SK-N-SH treated with all-trans-retinoic acid at 6 μM for 48 hours (cell line): ENCODE measurements around the gene ANKFN1.

Experiments used
- CSDC2 ChIP-seq: fragments of 250-450 bp; sonication (Bioruptor Pico); IDR thresholded peaks from 2 replicates; pipeline ENCODE4 v1.5.0; 2020; ENCODE audit warnings: mild to moderate bottlenecking, moderate library complexity
- ISL1 ChIP-seq: fragments of 250-450 bp; sonication (Bioruptor Pico); IDR thresholded peaks from 2 replicates; pipeline ENCODE4 v2.1.2; 2022; ENCODE audit warnings: mild to moderate bottlenecking, moderate library complexity
- RARB ChIP-seq: fragments of 250-450 bp; sonication (Bioruptor Pico); IDR thresholded peaks from 2 replicates; pipeline ENCODE4 v1.8.0; 2021; ENCODE audit warnings: mild to moderate bottlenecking, moderate library complexity
- TCF4 ChIP-seq: fragments of 250-450 bp; sonication (Bioruptor Pico); IDR thresholded peaks from 2 replicates; pipeline ENCODE4 v1.8.0; 2021; ENCODE audit warnings: mild to moderate bottlenecking, moderate library complexity, borderline replicate concordance
- TOX ChIP-seq: fragments of 250-450 bp; sonication (Bioruptor Pico); IDR thresholded peaks from 2 replicates; pipeline ENCODE4 v1.8.0; 2021; ENCODE audit warnings: mild to moderate bottlenecking, moderate library complexity, borderline replicate concordance
- ZFP30 ChIP-seq: fragments of 450-650 bp; formaldehyde crosslinking; IDR thresholded peaks from 2 replicates; pipeline ENCODE4 v1.5.0; 2022; ENCODE audit warnings: mild to moderate bottlenecking, moderate library complexity
- ZNF70 ChIP-seq: fragments of 450-650 bp; formaldehyde crosslinking; IDR thresholded peaks from 2 replicates; pipeline ENCODE4 v1.5.0; 2020; ENCODE audit warnings: mild to moderate bottlenecking, moderate library complexity
- TF ChIP-seq, protein P1 (sequence below): fragments of 250-450 bp; sonication (Bioruptor Pico); IDR thresholded peaks from 2 replicates; pipeline ENCODE4 v1.5.0; 2020; ENCODE audit warnings: mild to moderate bottlenecking, moderate library complexity
- TF ChIP-seq, protein P2 (sequence below): fragments of 250-450 bp; sonication (Bioruptor Pico); IDR thresholded peaks from 2 replicates; pipeline ENCODE4 v1.8.0; 2020; ENCODE audit warnings: mild to moderate bottlenecking, moderate library complexity, borderline replicate concordance
- TF ChIP-seq, protein P3 (sequence below): fragments of 250-450 bp; sonication (Bioruptor Pico); IDR thresholded peaks from 2 replicates; pipeline ENCODE4 v1.8.0; 2021; ENCODE audit warnings: low read depth, mild to moderate bottlenecking, moderate library complexity, borderline replicate concordance
- TF ChIP-seq, protein P4 (sequence below): fragments of 250-450 bp; sonication (Bioruptor Pico); IDR thresholded peaks from 2 replicates; pipeline ENCODE4 v1.5.1; 2020; ENCODE audit warnings: low read depth, mild to moderate bottlenecking, moderate library complexity

DNA sequence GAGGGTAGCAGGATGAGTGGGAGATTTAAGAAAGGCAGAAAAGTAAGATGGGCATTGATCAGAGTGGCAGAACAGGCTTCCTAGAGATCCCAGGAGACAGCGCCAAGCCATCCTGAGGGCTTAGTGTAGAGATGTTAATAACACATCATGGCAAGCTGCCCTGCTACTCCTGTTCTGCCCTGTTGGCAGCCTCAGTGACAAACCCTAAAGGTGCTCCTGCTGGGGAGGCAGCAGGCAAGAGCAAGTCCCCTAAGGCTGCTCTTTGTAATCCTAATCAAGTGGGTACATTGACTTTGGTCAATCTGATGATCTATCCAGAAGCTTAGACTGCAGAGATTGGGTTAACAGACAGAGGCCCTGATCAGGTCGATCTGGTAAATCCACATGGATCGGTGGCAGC is 16.3 kb downstream of the ANKFN1 start:
- TF ChIP-seq RARB (CRISPR knock-in tag) = no peak
- TF ChIP-seq, protein P1, sequence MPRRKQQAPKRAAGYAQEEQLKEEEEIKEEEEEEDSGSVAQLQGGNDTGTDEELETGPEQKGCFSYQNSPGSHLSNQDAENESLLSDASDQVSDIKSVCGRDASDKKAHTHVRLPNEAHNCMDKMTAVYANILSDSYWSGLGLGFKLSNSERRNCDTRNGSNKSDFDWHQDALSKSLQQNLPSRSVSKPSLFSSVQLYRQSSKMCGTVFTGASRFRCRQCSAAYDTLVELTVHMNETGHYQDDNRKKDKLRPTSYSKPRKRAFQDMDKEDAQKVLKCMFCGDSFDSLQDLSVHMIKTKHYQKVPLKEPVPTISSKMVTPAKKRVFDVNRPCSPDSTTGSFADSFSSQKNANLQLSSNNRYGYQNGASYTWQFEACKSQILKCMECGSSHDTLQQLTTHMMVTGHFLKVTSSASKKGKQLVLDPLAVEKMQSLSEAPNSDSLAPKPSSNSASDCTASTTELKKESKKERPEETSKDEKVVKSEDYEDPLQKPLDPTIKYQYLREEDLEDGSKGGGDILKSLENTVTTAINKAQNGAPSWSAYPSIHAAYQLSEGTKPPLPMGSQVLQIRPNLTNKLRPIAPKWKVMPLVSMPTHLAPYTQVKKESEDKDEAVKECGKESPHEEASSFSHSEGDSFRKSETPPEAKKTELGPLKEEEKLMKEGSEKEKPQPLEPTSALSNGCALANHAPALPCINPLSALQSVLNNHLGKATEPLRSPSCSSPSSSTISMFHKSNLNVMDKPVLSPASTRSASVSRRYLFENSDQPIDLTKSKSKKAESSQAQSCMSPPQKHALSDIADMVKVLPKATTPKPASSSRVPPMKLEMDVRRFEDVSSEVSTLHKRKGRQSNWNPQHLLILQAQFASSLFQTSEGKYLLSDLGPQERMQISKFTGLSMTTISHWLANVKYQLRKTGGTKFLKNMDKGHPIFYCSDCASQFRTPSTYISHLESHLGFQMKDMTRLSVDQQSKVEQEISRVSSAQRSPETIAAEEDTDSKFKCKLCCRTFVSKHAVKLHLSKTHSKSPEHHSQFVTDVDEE (CRISPR knock-in tag) = no peak
- no peak for TF ChIP-seq CSDC2 (CRISPR knock-in tag)
- TF ChIP-seq ZNF70 (CRISPR knock-in tag) = no peak
- TF ChIP-seq ISL1 (CRISPR knock-in tag) = no peak
- TF ChIP-seq TCF4 (CRISPR knock-in tag) = no peak
- no peak for TF ChIP-seq TOX
- TF ChIP-seq, protein P2, sequence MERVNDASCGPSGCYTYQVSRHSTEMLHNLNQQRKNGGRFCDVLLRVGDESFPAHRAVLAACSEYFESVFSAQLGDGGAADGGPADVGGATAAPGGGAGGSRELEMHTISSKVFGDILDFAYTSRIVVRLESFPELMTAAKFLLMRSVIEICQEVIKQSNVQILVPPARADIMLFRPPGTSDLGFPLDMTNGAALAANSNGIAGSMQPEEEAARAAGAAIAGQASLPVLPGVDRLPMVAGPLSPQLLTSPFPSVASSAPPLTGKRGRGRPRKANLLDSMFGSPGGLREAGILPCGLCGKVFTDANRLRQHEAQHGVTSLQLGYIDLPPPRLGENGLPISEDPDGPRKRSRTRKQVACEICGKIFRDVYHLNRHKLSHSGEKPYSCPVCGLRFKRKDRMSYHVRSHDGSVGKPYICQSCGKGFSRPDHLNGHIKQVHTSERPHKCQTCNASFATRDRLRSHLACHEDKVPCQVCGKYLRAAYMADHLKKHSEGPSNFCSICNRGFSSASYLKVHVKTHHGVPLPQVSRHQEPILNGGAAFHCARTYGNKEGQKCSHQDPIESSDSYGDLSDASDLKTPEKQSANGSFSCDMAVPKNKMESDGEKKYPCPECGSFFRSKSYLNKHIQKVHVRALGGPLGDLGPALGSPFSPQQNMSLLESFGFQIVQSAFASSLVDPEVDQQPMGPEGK = no peak
- TF ChIP-seq, protein P3, sequence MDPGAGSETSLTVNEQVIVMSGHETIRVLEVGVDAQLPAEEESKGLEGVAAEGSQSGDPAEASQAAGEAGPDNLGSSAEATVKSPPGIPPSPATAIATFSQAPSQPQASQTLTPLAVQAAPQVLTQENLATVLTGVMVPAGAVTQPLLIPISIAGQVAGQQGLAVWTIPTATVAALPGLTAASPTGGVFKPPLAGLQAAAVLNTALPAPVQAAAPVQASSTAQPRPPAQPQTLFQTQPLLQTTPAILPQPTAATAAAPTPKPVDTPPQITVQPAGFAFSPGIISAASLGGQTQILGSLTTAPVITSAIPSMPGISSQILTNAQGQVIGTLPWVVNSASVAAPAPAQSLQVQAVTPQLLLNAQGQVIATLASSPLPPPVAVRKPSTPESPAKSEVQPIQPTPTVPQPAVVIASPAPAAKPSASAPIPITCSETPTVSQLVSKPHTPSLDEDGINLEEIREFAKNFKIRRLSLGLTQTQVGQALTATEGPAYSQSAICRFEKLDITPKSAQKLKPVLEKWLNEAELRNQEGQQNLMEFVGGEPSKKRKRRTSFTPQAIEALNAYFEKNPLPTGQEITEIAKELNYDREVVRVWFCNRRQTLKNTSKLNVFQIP (CRISPR knock-in tag) = no peak
- TF ChIP-seq, protein P4, sequence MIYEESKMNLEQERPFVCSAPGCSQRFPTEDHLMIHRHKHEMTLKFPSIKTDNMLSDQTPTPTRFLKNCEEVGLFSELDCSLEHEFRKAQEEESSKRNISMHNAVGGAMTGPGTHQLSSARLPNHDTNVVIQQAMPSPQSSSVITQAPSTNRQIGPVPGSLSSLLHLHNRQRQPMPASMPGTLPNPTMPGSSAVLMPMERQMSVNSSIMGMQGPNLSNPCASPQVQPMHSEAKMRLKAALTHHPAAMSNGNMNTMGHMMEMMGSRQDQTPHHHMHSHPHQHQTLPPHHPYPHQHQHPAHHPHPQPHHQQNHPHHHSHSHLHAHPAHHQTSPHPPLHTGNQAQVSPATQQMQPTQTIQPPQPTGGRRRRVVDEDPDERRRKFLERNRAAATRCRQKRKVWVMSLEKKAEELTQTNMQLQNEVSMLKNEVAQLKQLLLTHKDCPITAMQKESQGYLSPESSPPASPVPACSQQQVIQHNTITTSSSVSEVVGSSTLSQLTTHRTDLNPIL (CRISPR knock-in tag) = no peak
- TF ChIP-seq ZFP30 = no peak
